ENCODE measurements around the gene DUSP2. TPM values are rescaled to one million over a fixed set of nuclear protein-coding genes. Genes with fewer than 3 reads are reported as not detected.

The DUSP2 gene
- total and polyA plus RNA-seq, 10 of the 15 experiments (the other 5 are each of a cell fraction or from before 2014, with no cell fraction given), result 9.7 to 212 (median 57.2) TPM

DNA sequence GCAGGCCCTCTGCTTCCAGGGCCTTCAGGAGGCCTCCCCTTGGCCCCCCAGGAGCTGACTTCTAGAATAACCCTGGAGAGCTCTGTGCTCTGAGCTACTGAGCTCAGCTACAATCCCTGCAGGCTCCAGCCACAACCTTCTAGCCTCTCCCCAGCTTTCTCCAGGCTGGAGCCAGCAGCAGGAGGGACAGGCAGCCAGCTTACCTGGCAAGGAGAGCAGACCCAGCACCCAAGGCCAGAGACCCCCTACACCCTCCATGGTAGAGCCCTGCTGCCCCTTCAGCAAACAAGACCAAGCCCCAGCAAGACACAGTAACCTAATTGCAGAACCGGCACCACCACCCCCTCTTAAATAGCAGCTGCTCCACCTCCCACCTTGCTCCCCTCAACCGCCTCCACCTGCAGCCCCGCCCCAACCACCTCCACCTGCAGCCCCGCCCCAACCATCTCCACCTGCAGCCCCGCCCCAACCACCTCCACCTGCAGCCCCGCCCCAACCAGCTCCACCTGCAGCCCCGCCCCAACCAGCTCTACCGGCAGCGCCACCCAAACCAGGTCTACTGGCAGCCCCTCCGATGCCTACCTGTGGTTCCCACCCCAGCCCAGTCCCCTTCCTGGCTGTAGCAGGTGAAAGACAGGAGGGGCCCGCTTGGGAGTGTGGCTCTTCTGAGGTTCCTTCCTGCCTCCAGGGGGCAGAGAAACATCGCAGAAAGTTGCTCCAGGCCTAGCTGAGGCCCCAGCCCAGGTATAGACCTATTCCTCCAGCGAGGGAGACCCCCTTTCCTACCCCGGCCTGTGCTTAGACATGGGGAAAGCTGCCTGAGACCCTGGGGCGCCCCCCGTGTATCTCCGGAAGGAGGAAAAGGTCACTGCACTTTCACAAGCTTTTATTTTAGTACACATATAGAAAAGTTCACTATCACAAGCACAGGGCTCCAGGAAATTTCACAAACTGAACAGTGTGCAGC is 6.8 kb downstream of the DUSP2 start, which contains the start of gene ASTL (continued):
- TF ChIP-seq, protein P1, sequence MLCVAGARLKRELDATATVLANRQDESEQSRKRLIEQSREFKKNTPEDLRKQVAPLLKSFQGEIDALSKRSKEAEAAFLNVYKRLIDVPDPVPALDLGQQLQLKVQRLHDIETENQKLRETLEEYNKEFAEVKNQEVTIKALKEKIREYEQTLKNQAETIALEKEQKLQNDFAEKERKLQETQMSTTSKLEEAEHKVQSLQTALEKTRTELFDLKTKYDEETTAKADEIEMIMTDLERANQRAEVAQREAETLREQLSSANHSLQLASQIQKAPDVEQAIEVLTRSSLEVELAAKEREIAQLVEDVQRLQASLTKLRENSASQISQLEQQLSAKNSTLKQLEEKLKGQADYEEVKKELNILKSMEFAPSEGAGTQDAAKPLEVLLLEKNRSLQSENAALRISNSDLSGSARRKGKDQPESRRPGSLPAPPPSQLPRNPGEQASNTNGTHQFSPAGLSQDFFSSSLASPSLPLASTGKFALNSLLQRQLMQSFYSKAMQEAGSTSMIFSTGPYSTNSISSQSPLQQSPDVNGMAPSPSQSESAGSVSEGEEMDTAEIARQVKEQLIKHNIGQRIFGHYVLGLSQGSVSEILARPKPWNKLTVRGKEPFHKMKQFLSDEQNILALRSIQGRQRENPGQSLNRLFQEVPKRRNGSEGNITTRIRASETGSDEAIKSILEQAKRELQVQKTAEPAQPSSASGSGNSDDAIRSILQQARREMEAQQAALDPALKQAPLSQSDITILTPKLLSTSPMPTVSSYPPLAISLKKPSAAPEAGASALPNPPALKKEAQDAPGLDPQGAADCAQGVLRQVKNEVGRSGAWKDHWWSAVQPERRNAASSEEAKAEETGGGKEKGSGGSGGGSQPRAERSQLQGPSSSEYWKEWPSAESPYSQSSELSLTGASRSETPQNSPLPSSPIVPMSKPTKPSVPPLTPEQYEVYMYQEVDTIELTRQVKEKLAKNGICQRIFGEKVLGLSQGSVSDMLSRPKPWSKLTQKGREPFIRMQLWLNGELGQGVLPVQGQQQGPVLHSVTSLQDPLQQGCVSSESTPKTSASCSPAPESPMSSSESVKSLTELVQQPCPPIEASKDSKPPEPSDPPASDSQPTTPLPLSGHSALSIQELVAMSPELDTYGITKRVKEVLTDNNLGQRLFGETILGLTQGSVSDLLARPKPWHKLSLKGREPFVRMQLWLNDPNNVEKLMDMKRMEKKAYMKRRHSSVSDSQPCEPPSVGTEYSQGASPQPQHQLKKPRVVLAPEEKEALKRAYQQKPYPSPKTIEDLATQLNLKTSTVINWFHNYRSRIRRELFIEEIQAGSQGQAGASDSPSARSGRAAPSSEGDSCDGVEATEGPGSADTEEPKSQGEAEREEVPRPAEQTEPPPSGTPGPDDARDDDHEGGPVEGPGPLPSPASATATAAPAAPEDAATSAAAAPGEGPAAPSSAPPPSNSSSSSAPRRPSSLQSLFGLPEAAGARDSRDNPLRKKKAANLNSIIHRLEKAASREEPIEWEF (IDR thresholded peaks at IDR 0.05; ENCODE audit: insufficient replicate concordance, low read depth, low read length), result no peak
- TF ChIP-seq CHD4 (IDR thresholded peaks at IDR 0.05), result no peak
- TF ChIP-seq KDM1A (IDR thresholded peaks at IDR 0.05; ENCODE audit: borderline replicate concordance), result no peak

Measured in GM12878 (cell line).